IPS-18c (cell line): ENCODE measurements around the gene ZBTB37.
"Not testable (repeated sequence)": the region's sequence is repeated elsewhere in the genome, so short reads cannot be mapped to it uniquely, and the experiment has no call there.

Source experiments
- H3K4me3 ChIP-seq: 2 replicates; pipeline ENCODE4 v1.7.0; 2013; ENCODE audit warnings: low read depth, mild to moderate bottlenecking, low read length, moderate library complexity; ENCODE audit not compliant: insufficient read depth
- H3K9me3 ChIP-seq: one replicate; pipeline ENCODE4 v1.6.1; 2013; ENCODE audit warnings: mild to moderate bottlenecking, low read length, moderate library complexity; ENCODE audit not compliant: control insufficient read depth, insufficient read depth

The ZBTB37 gene

GRCh38 chr1:173863224-173864161 lies 4.7 kb upstream of the ZBTB37 start:
- no peaks in the 10 kb centered on the region for H3K9me3 ChIP-seq
- H3K4me3 ChIP-seq, result no peak overlapping the region

- Histone ChIP-seq H3K4me3 (no peak overlapping the region), H3K9me3 (no peaks in the 10 kb centered on the region)
Measured at GRCh38 chr1:173864179-173864867, 3.9 kb upstream of the ZBTB37 start.

GRCh38 chr1:173865468-173866164 lies 2.6 kb upstream of the ZBTB37 start:
- H3K4me3 ChIP-seq, result peak overlapping the region; percentile 86

GRCh38 chr1:173866413-173867115 lies 1.6 kb upstream of the ZBTB37 start:
- H3K9me3 ChIP-seq, result no peaks in the 10 kb centered on the region
- H3K4me3 ChIP-seq, result peak overlapping the region; percentile 86

More at GRCh38 chr1:173865468-173866164, 2.6 kb upstream of the ZBTB37 start:
- no peaks in the 10 kb centered on the region for H3K9me3 ChIP-seq

- H3K9me3 ChIP-seq, result no peaks in the 10 kb centered on the region
Measured at GRCh38 chr1:173867141-173867752, 933 bp upstream of the ZBTB37 start.

GRCh38 chr1:173867753-173868265 lies 371 bp upstream of the ZBTB37 start, which contains the start of gene GAS5:
GAS5 (minus strand) TSS chr1:173867989.
- no peaks in the 10 kb centered on the region for H3K9me3 ChIP-seq
- H3K4me3 ChIP-seq, result peak within 1 kb of the TSS; percentile 86

More at GRCh38 chr1:173867141-173867752, 933 bp upstream of the ZBTB37 start:
- peak overlapping the region; percentile 86 for H3K4me3 ChIP-seq

GRCh38 chr1:173869021-173869359 lies 810 bp downstream of the ZBTB37 start:
- Histone ChIP-seq H3K4me3 (peak overlapping the region; percentile 77), H3K9me3 (no peaks in the 10 kb centered on the region)

- H3K9me3 ChIP-seq, result no peaks in the 10 kb centered on the region
- H3K4me3 ChIP-seq, result no peak overlapping the region
Measured at GRCh38 chr1:173870252-173871075, 2.3 kb downstream of the ZBTB37 start.

GRCh38 chr1:173871091-173871490 lies 2.9 kb downstream of the ZBTB37 start:
- Histone ChIP-seq H3K9me3 (no peaks in the 10 kb centered on the region), H3K4me3 (no peak overlapping the region)

GRCh38 chr1:173871500-173871899 lies 3.3 kb downstream of the ZBTB37 start:
- H3K9me3 ChIP-seq, result no peaks in the 10 kb centered on the region
- H3K4me3 ChIP-seq, result no peak overlapping the region

- H3K9me3 ChIP-seq, result no peaks in the 10 kb centered on the region
- no peak overlapping the region for H3K4me3 ChIP-seq
Measured at GRCh38 chr1:173876732-173877131, 8.6 kb downstream of the ZBTB37 start.

- no peak overlapping the region for H3K4me3 ChIP-seq
- no peaks in the 10 kb centered on the region for H3K9me3 ChIP-seq
Measured at GRCh38 chr1:173878251-173878650, 10.1 kb downstream of the ZBTB37 start.

- not testable (repeated sequence) for H3K9me3 ChIP-seq, H3K4me3 ChIP-seq
Measured at GRCh38 chr1:173881117-173881516, 12.9 kb downstream of the ZBTB37 start.

GRCh38 chr1:173884701-173885100 lies 16.5 kb downstream of the ZBTB37 start:
- Histone ChIP-seq H3K4me3 (no peak overlapping the region), H3K9me3 (no peaks in the 10 kb centered on the region)

- Histone ChIP-seq H3K9me3 (no peaks in the 10 kb centered on the region), H3K4me3 (no peak overlapping the region)
Measured at GRCh38 chr1:173886746-173887611, 18.8 kb downstream of the ZBTB37 start.
